HL-60 (cell line): ENCODE data around the gene CDH22.

ENCODE experiments used
- CTCF ChIP-seq: IDR thresholded peaks from one replicate; pipeline ENCODE4 v1.5.1; 2011; ENCODE audit warnings: low read length, control low read depth, inconsistent platforms; ENCODE audit not compliant: insufficient read depth
- GABPA ChIP-seq: IDR thresholded peaks from 2 replicates; pipeline ENCODE4 v1.6.1; 2012; ENCODE audit warnings: low read depth

GRCh38 chr20:46142124-46142523 lies 166.2 kb downstream of the CDH22 start:
- no peak for TF ChIP-seq CTCF
- no peak for TF ChIP-seq GABPA
